ENCODE results near the gene TBC1D17.

GRCh38 chr19:49855277-49855675 is 22.2 kb upstream of the TBC1D17 start:
- no peak for TF ChIP-seq CTCF (conservative IDR thresholded peaks at IDR 0.05; ENCODE audit: low read length)
- no peak for TF ChIP-seq EZH2phosphoT487 (IDR thresholded peaks at IDR 0.05; ENCODE audit: borderline replicate concordance)

All from Loucy (cell line).